Esophagus muscularis mucosa (tissue), 3 donors: ENCODE measurements around the gene SLC22A4.

Experiments
- CTCF ChIP-seq, 3 experiments: fragments of 200-600 bp in 2 of 3; fragments of 450-650 bp in 1 of 3; sonication (generic) in 2 of 3; IDR thresholded peaks; one replicate each; pipeline ENCODE4 v1.5.1; 2017 to 2019; ENCODE audit warnings: antibody characterized with exemption in 3 of 3, mild to moderate bottlenecking in 2 of 3, moderate library complexity in 1 of 3
- POLR2AphosphoS5 ChIP-seq, 2 donors: sonication (generic); formaldehyde crosslinking; IDR thresholded peaks; one replicate each; pipeline ENCODE4 v1.6.1; 2017; ENCODE audit warnings: antibody characterized with exemption in 2 of 2

- TF ChIP-seq CTCF (IDR thresholded peaks at IDR 0.05): no peak
- TF ChIP-seq POLR2AphosphoS5 (IDR thresholded peaks at IDR 0.05): peak; percentile 71 to 85
Observed at GRCh38 chr5:132260051-132260450, 34.1 kb upstream of the SLC22A4 start.
